ENCODE data around the gene SYT15. TPM values are rescaled to one million over a fixed set of nuclear protein-coding genes. Genes with fewer than 3 reads are reported as not detected.
"Not testable (repeated sequence)": the region's sequence is repeated elsewhere in the genome, so short reads cannot be mapped to it uniquely, and the experiment has no call there.

SYT15 gene
- total and polyA plus RNA-seq, 2 of the 4 experiments (the other 2 are of a cell fraction), result 0.54 to 0.68 TPM

DNA sequence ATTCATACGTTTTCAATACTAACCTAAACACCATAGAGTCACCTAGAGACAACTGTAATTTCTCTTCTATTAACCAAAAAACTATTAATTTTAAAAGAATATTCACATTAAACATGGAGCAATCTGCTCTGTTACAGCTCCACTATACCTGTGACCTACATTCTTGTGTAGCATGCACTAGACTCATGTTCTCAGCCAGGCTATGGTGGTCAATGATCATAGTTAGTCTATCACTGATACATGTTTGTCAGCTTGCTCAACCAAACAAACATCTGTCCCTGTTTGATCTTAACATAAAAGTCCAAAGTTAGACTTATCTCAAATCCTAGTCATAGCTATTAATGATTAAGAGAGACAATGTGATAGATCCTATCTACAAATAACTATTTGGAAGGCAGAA lies 50.9 kb downstream of the SYT15 start:
- DNase-seq; H4K5ac ChIP-seq (ENCODE audit: low read depth, low read length); H2AFZ ChIP-seq (replicated peaks; ENCODE audit: low read length, poor library complexity); H2BK15ac ChIP-seq (ENCODE audit: low read depth, low read length); H4K91ac ChIP-seq (ENCODE audit: insufficient read depth, low read depth, low read length); intact Hi-C loops (cut with micrococcal nuclease); H2BK5ac ChIP-seq (ENCODE audit: low read depth, low read length, poor library complexity, severe bottlenecking); in situ Hi-C loops (cut with MboI; ENCODE audit: low sequenced_read_pairs); H3K4ac ChIP-seq (ENCODE audit: low read depth, low read length); ATAC-seq (ENCODE audit: low read depth); H3K9me3 ChIP-seq (ENCODE audit: control insufficient read depth, insufficient read depth, low read length); CTCF ChIA-PET; H3K14ac ChIP-seq (replicated peaks; ENCODE audit: low read depth, low read length); H3K9me1 ChIP-seq (ENCODE audit: insufficient read depth, low read length); H3K9ac ChIP-seq (ENCODE audit: low read depth, low read length); H4K20me1 ChIP-seq (ENCODE audit: insufficient read depth, low read length); H4K8ac ChIP-seq (ENCODE audit: low read depth in 2 of 2, low read length in 2 of 2); H3K4me2 ChIP-seq (ENCODE audit: low read depth, low read length); H3K27ac ChIP-seq (ENCODE audit: insufficient read depth, low read length); POLR2A ChIA-PET (ENCODE audit: unreplicated experiment); dilution Hi-C loops (cut with HindIII; ENCODE audit: low sequenced_read_pairs, unreplicated experiment); H2AK5ac ChIP-seq (ENCODE audit: low read depth, low read length); H2AK9ac ChIP-seq (replicated peaks; ENCODE audit: low read depth, low read length, poor library complexity); H2BK20ac ChIP-seq (ENCODE audit: low read depth, low read length); H3K18ac ChIP-seq (ENCODE audit: low read depth, low read length); BruUV-seq (replicated peaks); H3K36me3 ChIP-seq (ENCODE audit: control insufficient read depth, insufficient read depth, low read length); H2BK120ac ChIP-seq (ENCODE audit: low read depth, low read length); H3K4me3 ChIP-seq (ENCODE audit: insufficient read depth, low read depth, low read length); H3K23ac ChIP-seq (ENCODE audit: low read depth, low read length); H3K79me1 ChIP-seq (ENCODE audit: low read depth in 1 of 2, low read length in 2 of 2); H3K56ac ChIP-seq (ENCODE audit: extremely low read depth, insufficient read depth, low read length); H3K27me3 ChIP-seq (ENCODE audit: control insufficient read depth, insufficient read depth, low read length); H3K4me1 ChIP-seq (ENCODE audit: control insufficient read depth, insufficient read depth, low read length): not testable (repeated sequence)
- WGBS, 2 experiments (ENCODE audit: extremely low coverage in 2 of 2, insufficient read length in 1 of 2), result no CpG with 5 or more reads among the region's 1 CpG

DNA sequence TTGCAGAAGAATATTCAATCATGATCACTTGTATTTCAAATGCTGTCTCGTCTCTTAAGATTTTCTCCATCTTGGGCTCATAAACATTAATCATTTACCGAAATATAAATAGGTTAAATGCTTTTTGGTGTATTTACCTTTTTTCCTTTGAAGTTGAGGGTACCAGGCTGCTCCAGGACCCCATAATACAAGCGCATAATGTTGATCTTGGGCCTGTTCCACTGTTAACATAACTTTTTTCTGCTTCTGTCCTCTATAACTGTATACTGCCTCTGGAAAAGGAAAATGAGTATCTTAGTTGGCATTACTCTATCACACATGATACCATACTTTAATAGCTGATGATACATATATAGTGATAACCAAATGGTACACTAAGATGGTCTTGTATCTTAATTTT lies 51.9 kb downstream of the SYT15 start:
- dilution Hi-C loops (cut with HindIII; ENCODE audit: low sequenced_read_pairs, unreplicated experiment); H2AK9ac ChIP-seq (replicated peaks; ENCODE audit: low read depth, low read length, poor library complexity); H3K36me3 ChIP-seq (ENCODE audit: control insufficient read depth, insufficient read depth, low read length); H2AK5ac ChIP-seq (ENCODE audit: low read depth, low read length); intact Hi-C loops (cut with micrococcal nuclease); H3K18ac ChIP-seq (ENCODE audit: low read depth, low read length); H2AFZ ChIP-seq (replicated peaks; ENCODE audit: low read length, poor library complexity); H3K4ac ChIP-seq (ENCODE audit: low read depth, low read length); H4K20me1 ChIP-seq (ENCODE audit: insufficient read depth, low read length); H4K5ac ChIP-seq (ENCODE audit: low read depth, low read length); H2BK120ac ChIP-seq (ENCODE audit: low read depth, low read length); H3K79me1 ChIP-seq (ENCODE audit: low read depth in 1 of 2, low read length in 2 of 2); DNase-seq; H4K91ac ChIP-seq (ENCODE audit: insufficient read depth, low read depth, low read length); H3K56ac ChIP-seq (ENCODE audit: extremely low read depth, insufficient read depth, low read length); H3K9me3 ChIP-seq (ENCODE audit: control insufficient read depth, insufficient read depth, low read length); in situ Hi-C loops (cut with MboI; ENCODE audit: low sequenced_read_pairs); H2BK20ac ChIP-seq (ENCODE audit: low read depth, low read length); H3K4me3 ChIP-seq (ENCODE audit: insufficient read depth, low read depth, low read length); H3K9me1 ChIP-seq (ENCODE audit: insufficient read depth, low read length); H2BK5ac ChIP-seq (ENCODE audit: low read depth, low read length, poor library complexity, severe bottlenecking); H3K4me2 ChIP-seq (ENCODE audit: low read depth, low read length); CTCF ChIA-PET; H3K4me1 ChIP-seq (ENCODE audit: control insufficient read depth, insufficient read depth, low read length); H3K9ac ChIP-seq (ENCODE audit: low read depth, low read length); ATAC-seq (ENCODE audit: low read depth); POLR2A ChIA-PET (ENCODE audit: unreplicated experiment); H3K23ac ChIP-seq (ENCODE audit: low read depth, low read length); H4K8ac ChIP-seq (ENCODE audit: low read depth in 2 of 2, low read length in 2 of 2); H3K14ac ChIP-seq (replicated peaks; ENCODE audit: low read depth, low read length); H3K27me3 ChIP-seq (ENCODE audit: control insufficient read depth, insufficient read depth, low read length); BruUV-seq (replicated peaks); H2BK15ac ChIP-seq (ENCODE audit: low read depth, low read length); H3K27ac ChIP-seq (ENCODE audit: insufficient read depth, low read length): not testable (repeated sequence)
- whole genome bisulfite sequencing, 2 experiments (ENCODE audit: extremely low coverage in 2 of 2, insufficient read length in 1 of 2), result no CpG with 5 or more reads among the region's 3 CpGs

All from IMR-90 (cell line).